IMR-90 (cell line): Measurements from ENCODE around the gene UTF1. TPM values are rescaled to one million over a fixed set of nuclear protein-coding genes. Genes with fewer than 3 reads are reported as not detected.

Source experiments
- ATAC-seq: fragments of 200-7000 bp; cut with Tn5 transposase; 2 replicates; pipeline ENCODE4 v1.9.1; 2020; ENCODE audit warnings: low read depth, mild to moderate bottlenecking, moderate library complexity
- BruUV-seq: library from RNA; stranded (reverse); fragments of 400-500 nt; replicated peaks from 2 replicates; lab custom pipeline; 2021; lab: Mats Ljungman, UMichigan
- CTCF ChIA-PET: fragments of 300-600 bp; formaldehyde crosslinking; extraction: SDS; loops from one replicate; lab custom pipeline; 2021; ENCODE audit warnings: antibody characterized with exemption; lab: Yijun Ruan, JAX
- POLR2A ChIA-PET: fragments of 300-600 bp; sonication (Branson Sonifier 250); formaldehyde crosslinking; loops from one replicate; lab custom pipeline; 2022; ENCODE audit warnings: antibody characterized with exemption; ENCODE audit not compliant: unreplicated experiment; lab: Charles Lee
- DNase-seq: peaks from one replicate; pipeline ENCODE4 v3.0.0; 2013
- H2AFZ ChIP-seq: replicated peaks from 2 replicates; pipeline ENCODE3; 2013; ENCODE audit warnings: low read length, mild to moderate bottlenecking; ENCODE audit not compliant: poor library complexity
- H2AK5ac ChIP-seq: 2 replicates; pipeline ENCODE4 v1.6.1; 2013; ENCODE audit warnings: low read depth, low read length, inconsistent platforms
- H2AK9ac ChIP-seq: replicated peaks from 2 replicates; pipeline ENCODE3; 2013; ENCODE audit warnings: mild to moderate bottlenecking, low read depth, low read length, moderate library complexity; ENCODE audit not compliant: poor library complexity
- H2BK120ac ChIP-seq: 2 replicates; pipeline ENCODE4 v1.6.1; 2013; ENCODE audit warnings: low read depth, low read length, inconsistent platforms
- H2BK15ac ChIP-seq: 3 replicates; pipeline ENCODE4 v1.6.1; 2013; ENCODE audit warnings: low read depth, low read length, inconsistent platforms
- H2BK20ac ChIP-seq: 2 replicates; pipeline ENCODE4 v1.6.1; 2013; ENCODE audit warnings: low read depth, mild to moderate bottlenecking, inconsistent platforms, low read length, moderate library complexity
- H2BK5ac ChIP-seq: 2 replicates; pipeline ENCODE4 v1.6.1; 2013; ENCODE audit warnings: mild to moderate bottlenecking, low read depth, low read length, inconsistent platforms; ENCODE audit not compliant: poor library complexity, severe bottlenecking
- H3K14ac ChIP-seq: replicated peaks from 2 replicates; pipeline ENCODE4 v1.6.1; 2013; ENCODE audit warnings: low read depth, low read length, inconsistent platforms
- H3K18ac ChIP-seq: 2 replicates; pipeline ENCODE4 v1.6.1; 2013; ENCODE audit warnings: low read depth, low read length, control low read depth
- H3K23ac ChIP-seq: 2 replicates; pipeline ENCODE4 v1.6.1; 2013; ENCODE audit warnings: low read depth, low read length, inconsistent platforms
- H3K27ac ChIP-seq: 2 replicates; pipeline ENCODE4 v1.5.1; 2013; ENCODE audit warnings: mild to moderate bottlenecking, control low read depth, low read length; ENCODE audit not compliant: insufficient read depth
- H3K27me3 ChIP-seq: 2 replicates; pipeline ENCODE4 v1.6.1; 2013; ENCODE audit warnings: low read length; ENCODE audit not compliant: control insufficient read depth, insufficient read depth
- H3K36me3 ChIP-seq: 2 replicates; pipeline ENCODE4 v1.6.1; 2013; ENCODE audit warnings: low read length, mixed read lengths; ENCODE audit not compliant: control insufficient read depth, insufficient read depth
- H3K4ac ChIP-seq: 2 replicates; pipeline ENCODE4 v1.6.1; 2013; ENCODE audit warnings: low read depth, low read length, inconsistent platforms
- H3K4me1 ChIP-seq: 2 replicates; pipeline ENCODE4 v1.6.1; 2013; ENCODE audit warnings: low read length, mixed read lengths; ENCODE audit not compliant: control insufficient read depth, insufficient read depth
- H3K4me2 ChIP-seq: 2 replicates; pipeline ENCODE4 v1.6.1; 2013; ENCODE audit warnings: low read depth, mild to moderate bottlenecking, control low read depth, low read length, moderate library complexity
- H3K4me3 ChIP-seq: 2 replicates; pipeline ENCODE4 v1.5.1; 2013; ENCODE audit warnings: low read depth, mild to moderate bottlenecking, control low read depth, low read length, moderate library complexity; ENCODE audit not compliant: insufficient read depth
- H3K56ac ChIP-seq: 2 replicates; pipeline ENCODE4 v1.6.1; 2013; ENCODE audit warnings: low read length, inconsistent platforms; ENCODE audit not compliant: insufficient read depth; ENCODE audit errors: extremely low read depth
- H3K79me1 ChIP-seq, 2 experiments: 2 replicates each; pipeline ENCODE4 v1.6.1; 2013; ENCODE audit warnings: low read length in 2 of 2, inconsistent platforms in 1 of 2, low read depth in 1 of 2
- H3K9ac ChIP-seq: 2 replicates; pipeline ENCODE4 v1.6.1; 2013; ENCODE audit warnings: low read depth, low read length, control low read depth
- H3K9me1 ChIP-seq: 2 replicates; pipeline ENCODE4 v1.6.1; 2013; ENCODE audit warnings: low read length, inconsistent platforms; ENCODE audit not compliant: insufficient read depth
- H3K9me3 ChIP-seq: 2 replicates; pipeline ENCODE4 v1.6.1; 2013; ENCODE audit warnings: low read length; ENCODE audit not compliant: control insufficient read depth, insufficient read depth
- H4K20me1 ChIP-seq: 2 replicates; pipeline ENCODE4 v1.6.1; 2013; ENCODE audit warnings: low read length, inconsistent platforms; ENCODE audit not compliant: insufficient read depth
- H4K5ac ChIP-seq: 2 replicates; pipeline ENCODE4 v1.6.1; 2013; ENCODE audit warnings: mild to moderate bottlenecking, low read depth, low read length, control low read depth
- H4K8ac ChIP-seq, 2 experiments: 2 replicates each; pipeline ENCODE4 v1.6.1; 2013; ENCODE audit warnings: low read depth in 2 of 2, low read length in 2 of 2, control low read depth in 1 of 2, inconsistent platforms in 1 of 2
- H4K91ac ChIP-seq: 2 replicates; pipeline ENCODE4 v1.6.1; 2013; ENCODE audit warnings: low read depth, low read length, inconsistent platforms; ENCODE audit not compliant: insufficient read depth
- SMC3 ChIP-seq: fragments of 150-350 bp; IDR thresholded peaks from 2 replicates; pipeline ENCODE4 v1.6.1; 2016; ENCODE audit warnings: low read depth, mild to moderate bottlenecking, antibody characterized with exemption, low read length, moderate library complexity
- WGBS, 2 experiments: methylation state at CpG; one replicate each; pipeline versions ENCODE4 v1.1.5 to v1.1.7; 2013; ENCODE audit warnings: missing lambda C conversion rate in 2 of 2; ENCODE audit not compliant: insufficient read length in 1 of 2; ENCODE audit errors: extremely low coverage in 2 of 2; 5-methylcytosine and 5-hydroxymethylcytosine counted together
- dilution Hi-C: fragments of 300-500 bp; cut with HindIII; formaldehyde crosslinking; loops from one replicate; pipeline ENCODE4 v1.14.3; 2018; ENCODE audit warnings: low sequenced_read_pairs; ENCODE audit not compliant: unreplicated experiment
- in situ Hi-C: fragments of 300-500 bp; cut with MboI; formaldehyde crosslinking; loops from 3 replicates; pipeline ENCODE4 v1.14.3; 2019; ENCODE audit warnings: low sequenced_read_pairs, inconsistent platforms, mixed read lengths
- intact Hi-C: fragments of 100-400 bp; cut with micrococcal nuclease; formaldehyde crosslinking; loops from 2 replicates; pipeline ENCODE4 v1.10.0; 2022
- polyA plus RNA-seq, 3 experiments: library from polyadenylated mRNA; depleted of rRNA; stranded (reverse); fragments of >200 nt; gene quantifications; 2 replicates each; pipeline ENCODE4 v1.2.3, GENCODE V29; 2012; ENCODE audit warnings: low replicate concordance in 1 of 3
- total RNA-seq: library from RNA; depleted of rRNA; stranded (reverse); fragments of >200 nt; gene quantifications from 2 replicates; pipeline ENCODE4 v1.2.3, GENCODE V29; 2012

The UTF1 gene
- total and polyA plus RNA-seq, 2 of the 4 experiments (the other 2 are of a cell fraction) = not detected

DNA sequence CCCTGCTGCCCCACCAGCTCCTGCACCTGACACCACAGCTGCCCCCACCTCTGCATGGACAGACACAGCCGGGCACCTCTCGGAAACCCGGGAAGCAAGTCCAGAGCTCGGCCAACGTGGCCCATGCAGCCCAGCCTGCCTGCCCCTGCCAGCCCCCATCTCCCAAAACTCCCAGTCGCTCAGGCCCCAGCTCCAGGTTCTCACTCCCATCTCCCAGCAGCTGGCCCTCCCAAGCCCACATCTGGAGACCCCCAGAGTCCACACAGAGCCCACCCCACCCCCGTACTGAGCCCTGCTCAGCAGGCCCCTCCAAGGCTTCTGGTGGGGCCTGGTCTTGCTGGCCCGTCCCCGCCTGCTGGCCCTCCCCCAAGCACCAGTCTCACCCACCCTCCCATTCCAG lies 32.2 kb upstream of the UTF1 start:
- Histone ChIP-seq H4K91ac (no peak overlapping the region), H3K4me3 (no peak overlapping the region), H3K9me1 (no peaks in the 10 kb centered on the region), H2BK15ac (no peak overlapping the region), H3K9me3 (no peaks in the 10 kb centered on the region), H3K27me3 (no peaks in the 10 kb centered on the region), H3K27ac (no peak overlapping the region), H3K14ac (no peak overlapping the region), H2AK9ac (no peak overlapping the region), H3K18ac (no peak overlapping the region), H3K4me1 (no peaks in the 10 kb centered on the region), H3K79me1 (no peaks in the 10 kb centered on the region), H2AK5ac (no peak overlapping the region), H4K5ac (no peak overlapping the region), H3K56ac (no peak overlapping the region), H3K9ac (no peak overlapping the region), H4K8ac (no peak overlapping the region), H3K4ac (no peak overlapping the region), H2BK5ac (no peak overlapping the region), H3K4me2 (no peak overlapping the region), H2AFZ (no peak overlapping the region), H3K36me3 (no peaks in the 10 kb centered on the region), H2BK20ac (no peak overlapping the region), H2BK120ac (no peak overlapping the region), H3K23ac (no peak overlapping the region), H4K20me1 (no peaks in the 10 kb centered on the region)
- DNase-seq (no peak), ATAC-seq (no peak)
- POLR2A ChIA-PET = no interaction called here
- CTCF ChIA-PET = no interaction called here
- in situ Hi-C loops = no loop called here
- dilution Hi-C loops = no loop called here
- 82% methylated on average over 4 of the region's 9 CpGs; no CpG with 5 or more reads in 1 of the 2 experiments for WGBS, 2 experiments
- BruUV-seq = no TSS peak
- TF ChIP-seq SMC3 = no peak
- intact Hi-C loops = no loop called here
